Muscle layer of duodenum (tissue), 2 donors: ENCODE measurements around the gene GPR183.

Experiments used
- H3K27ac ChIP-seq: one replicate; pipeline ENCODE4 v1.7.0; 2013; ENCODE audit warnings: mild to moderate bottlenecking, low read length
- H3K27me3 ChIP-seq: one replicate; pipeline ENCODE4 v1.7.0; 2013; ENCODE audit warnings: low read depth, mild to moderate bottlenecking, control low read depth, low read length
- H3K36me3 ChIP-seq, 2 donors: one replicate each; pipeline ENCODE4 v1.7.0; 2013; ENCODE audit warnings: low read length in 2 of 2, control low read depth in 1 of 2, mild to moderate bottlenecking in 1 of 2; ENCODE audit not compliant: insufficient read depth in 2 of 2, control insufficient read depth in 1 of 2
- H3K4me1 ChIP-seq, 2 donors: one replicate each; pipeline ENCODE4 v1.7.0; 2013; ENCODE audit warnings: low read length in 2 of 2, mild to moderate bottlenecking in 2 of 2, control low read depth in 1 of 2, moderate library complexity in 1 of 2; ENCODE audit not compliant: insufficient read depth in 2 of 2, control insufficient read depth in 1 of 2
- H3K4me3 ChIP-seq, 2 donors: one replicate each; pipeline ENCODE4 v1.7.0; 2013; ENCODE audit warnings: low read length in 2 of 2, low read depth in 1 of 2, mild to moderate bottlenecking in 1 of 2
- H3K9me3 ChIP-seq, 2 donors: one replicate each; pipeline ENCODE4 v1.7.0; 2013; ENCODE audit warnings: low read length in 2 of 2, control low read depth in 1 of 2, mild to moderate bottlenecking in 1 of 2; ENCODE audit not compliant: control insufficient read depth in 1 of 2
- donor health status: healthy.

GPR183 gene

DNA sequence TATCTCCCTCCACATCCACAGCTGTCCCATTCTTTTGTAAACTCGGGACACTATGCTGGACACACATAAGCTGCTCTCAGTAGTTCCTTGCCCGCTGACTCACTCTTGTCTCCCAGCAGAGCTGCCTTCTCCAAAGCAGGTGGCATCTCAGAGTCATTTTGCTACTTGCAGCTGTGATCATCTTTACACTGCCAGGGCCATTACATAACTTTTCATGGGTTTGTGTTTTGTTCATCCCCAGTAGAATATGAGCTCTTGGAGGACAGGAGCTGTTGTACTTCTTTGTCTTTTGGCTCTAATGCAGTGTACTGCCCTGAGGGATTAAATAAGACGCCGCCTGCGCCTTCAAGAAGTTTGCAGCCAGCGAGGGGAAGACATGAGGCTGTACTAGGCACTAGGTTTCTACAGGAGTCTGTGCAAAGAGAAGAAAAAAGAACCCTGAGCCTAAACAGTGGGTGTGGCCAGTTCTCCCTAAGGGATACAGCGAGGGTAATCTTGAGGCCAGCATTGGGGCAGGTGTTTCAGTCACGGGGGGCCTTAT lies 40.8 kb upstream of the GPR183 start:
- no peaks in the 10 kb centered on the region for H3K9me3 ChIP-seq
- no peak overlapping the region for H3K27ac ChIP-seq
- no peaks in the 10 kb centered on the region for H3K27me3 ChIP-seq
- no peaks in the 10 kb centered on the region for H3K4me1 ChIP-seq
- peaks cover 7 to 11% of the 10 kb centered on the region in 2 donors for H3K36me3 ChIP-seq
- no peak overlapping the region for H3K4me3 ChIP-seq

DNA sequence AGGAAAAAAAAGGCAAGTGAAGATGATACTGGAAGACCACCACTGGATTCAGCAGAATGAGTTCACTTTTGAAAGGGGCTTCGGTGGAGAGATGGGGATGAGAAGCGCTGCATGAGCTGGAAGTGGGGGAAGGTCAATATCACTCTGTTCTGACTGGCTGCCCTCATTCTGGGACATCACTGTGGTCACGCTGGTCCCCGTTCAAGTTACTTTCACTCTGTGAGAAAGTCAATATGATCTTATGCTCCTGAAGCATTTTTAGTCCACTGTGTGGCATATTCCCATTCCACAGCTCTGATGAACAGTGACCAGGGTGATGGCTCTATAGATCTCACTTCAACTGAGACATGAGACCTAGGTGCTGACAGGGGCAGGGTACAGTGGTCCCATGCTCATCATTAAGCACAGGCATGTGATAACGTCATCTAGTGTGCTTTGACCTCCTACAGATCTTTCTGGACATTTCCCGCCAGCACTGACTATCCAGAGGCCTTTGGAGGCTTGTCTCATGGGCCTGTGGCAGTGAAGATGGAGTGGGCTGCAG lies 40.2 kb upstream of the GPR183 start:
- H3K36me3 ChIP-seq = peaks cover 11 to 17% of the 10 kb centered on the region in 2 donors
- H3K4me1 ChIP-seq = no peaks in the 10 kb centered on the region
- no peak overlapping the region for H3K4me3 ChIP-seq
- no peaks in the 10 kb centered on the region for H3K27me3 ChIP-seq
- H3K9me3 ChIP-seq = no peaks in the 10 kb centered on the region
- no peak overlapping the region for H3K27ac ChIP-seq

DNA sequence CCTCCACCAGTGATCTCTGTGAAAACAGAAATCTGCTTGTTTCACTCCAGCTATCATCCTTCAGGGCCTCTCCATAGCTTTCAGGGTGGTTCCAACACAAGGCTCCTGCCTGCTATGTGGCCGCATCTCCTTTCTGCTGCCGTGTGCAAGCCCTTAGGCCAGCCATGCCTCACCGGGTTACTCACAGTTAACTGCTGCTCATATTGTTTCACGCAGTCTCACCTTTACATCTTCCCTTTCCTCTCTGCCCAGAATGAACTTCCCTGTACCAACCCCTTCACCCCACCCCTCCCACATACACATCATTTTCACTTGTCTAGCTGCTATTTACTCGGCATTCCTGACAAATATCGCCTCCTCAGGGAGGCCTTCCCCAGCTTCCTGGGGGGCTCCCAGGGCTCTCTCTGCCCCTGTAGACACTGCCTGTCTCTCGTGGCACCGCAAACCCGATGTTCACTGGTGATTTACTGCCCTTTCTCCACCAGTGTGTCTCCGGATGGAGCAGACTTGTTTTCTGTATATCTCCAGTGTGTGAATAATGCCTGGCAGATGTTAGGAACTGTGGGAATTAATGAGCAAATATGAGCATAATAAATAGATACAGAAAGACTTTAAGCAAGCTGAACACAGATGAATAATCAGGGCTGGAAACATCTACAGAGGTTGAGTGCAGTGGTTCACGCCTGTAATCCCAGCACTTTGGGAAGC lies 39.3 kb upstream of the GPR183 start:
- H3K4me1 ChIP-seq = no peaks in the 10 kb centered on the region
- peaks cover 16 to 25% of the 10 kb centered on the region in 2 donors for H3K36me3 ChIP-seq
- no peak overlapping the region for H3K4me3 ChIP-seq
- H3K27me3 ChIP-seq = no peaks in the 10 kb centered on the region
- no peak overlapping the region for H3K27ac ChIP-seq
- H3K9me3 ChIP-seq = no peaks in the 10 kb centered on the region

DNA sequence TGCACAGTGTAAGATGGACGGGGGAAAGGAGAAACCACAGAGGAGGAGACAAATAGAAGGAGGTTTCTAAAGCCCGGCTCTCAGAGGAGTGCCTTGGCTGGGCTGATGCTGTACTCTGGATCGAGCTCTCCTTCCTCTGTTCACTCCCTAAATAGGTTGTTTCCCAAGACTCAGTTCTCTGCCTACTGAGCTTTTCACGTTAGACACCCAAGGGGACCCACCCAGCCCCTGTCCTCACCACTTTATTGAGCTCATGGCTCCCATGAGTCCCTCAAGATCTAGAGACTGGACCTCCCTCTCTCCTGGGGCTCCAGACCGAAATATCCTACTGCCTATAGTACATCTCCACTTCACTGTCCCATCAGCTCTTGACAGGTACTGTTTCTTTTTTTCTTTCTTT lies 38.1 kb upstream of the GPR183 start:
- H3K36me3 ChIP-seq = peaks cover 23 to 25% of the 10 kb centered on the region in 2 donors
- H3K27me3 ChIP-seq = no peaks in the 10 kb centered on the region
- H3K4me1 ChIP-seq = no peaks in the 10 kb centered on the region
- H3K9me3 ChIP-seq = no peaks in the 10 kb centered on the region
- no peak overlapping the region for H3K4me3 ChIP-seq
- no peak overlapping the region for H3K27ac ChIP-seq

DNA sequence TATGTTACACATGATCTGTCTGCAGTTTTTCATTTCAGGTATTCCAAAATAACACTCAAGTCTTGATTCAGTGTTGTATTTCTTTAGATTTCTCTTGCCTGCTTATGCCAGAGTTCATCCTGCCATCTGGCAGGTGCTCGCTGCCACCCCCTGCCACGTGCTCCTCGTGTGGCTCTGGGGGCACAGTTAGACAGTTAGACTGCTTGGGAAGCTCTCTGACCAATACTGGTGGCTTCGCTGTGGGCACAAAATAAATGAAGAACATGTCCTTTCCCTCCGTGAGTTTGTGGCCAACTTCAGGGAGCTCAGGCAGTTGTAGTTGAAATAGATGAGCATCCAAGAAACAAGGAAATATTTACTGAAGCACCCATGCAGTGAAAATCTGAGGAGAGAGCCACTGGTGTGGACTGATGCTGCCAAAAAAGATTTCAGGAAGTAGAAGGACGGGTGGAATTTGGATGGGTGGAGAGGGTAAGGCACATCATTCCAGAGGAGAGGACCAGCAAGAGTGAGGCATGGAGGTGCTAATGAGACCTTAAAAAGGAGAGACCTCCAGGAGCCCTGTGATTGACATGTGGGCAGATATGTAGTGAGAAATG lies 37.5 kb upstream of the GPR183 start:
- Histone ChIP-seq H3K9me3 (no peaks in the 10 kb centered on the region), H3K27ac (no peak overlapping the region), H3K4me3 (no peak overlapping the region), H3K4me1 (no peaks in the 10 kb centered on the region), H3K27me3 (no peaks in the 10 kb centered on the region), H3K36me3 (peaks cover 23 to 25% of the 10 kb centered on the region in 2 donors)

DNA sequence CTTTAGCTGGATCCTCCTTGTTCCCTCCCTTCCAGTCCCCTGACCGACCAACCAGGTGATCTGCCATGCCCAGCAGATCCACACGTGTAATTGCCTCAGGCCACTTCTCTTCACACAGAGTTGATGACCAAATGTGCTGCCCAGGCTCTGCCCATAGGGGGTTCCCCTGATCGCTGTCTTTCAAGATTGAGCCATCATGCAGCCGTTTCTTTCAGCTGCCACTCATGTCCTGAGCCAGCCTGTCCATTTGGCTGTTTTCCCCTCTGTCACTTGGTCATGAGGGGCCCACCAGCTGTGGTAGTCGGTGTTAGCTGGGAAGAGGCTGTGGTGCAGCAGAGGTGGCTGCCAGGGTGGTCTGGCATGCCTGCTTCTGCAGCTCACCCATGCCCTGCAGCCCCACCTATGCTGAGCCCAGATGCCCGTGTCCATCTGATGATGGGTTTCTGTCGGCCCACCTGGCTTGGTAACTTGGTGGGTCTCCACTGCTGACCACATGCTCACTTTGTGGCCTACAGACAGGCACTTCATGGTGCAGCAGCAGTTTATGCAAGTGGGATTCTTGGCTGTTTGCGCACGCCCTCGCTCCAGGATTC lies 35.6 kb upstream of the GPR183 start:
- no peaks in the 10 kb centered on the region for H3K4me1 ChIP-seq
- H3K9me3 ChIP-seq = no peaks in the 10 kb centered on the region
- no peaks in the 10 kb centered on the region for H3K27me3 ChIP-seq
- H3K36me3 ChIP-seq = peaks cover 18 to 25% of the 10 kb centered on the region in 2 donors
- H3K4me3 ChIP-seq = no peak overlapping the region
- H3K27ac ChIP-seq = no peak overlapping the region

DNA sequence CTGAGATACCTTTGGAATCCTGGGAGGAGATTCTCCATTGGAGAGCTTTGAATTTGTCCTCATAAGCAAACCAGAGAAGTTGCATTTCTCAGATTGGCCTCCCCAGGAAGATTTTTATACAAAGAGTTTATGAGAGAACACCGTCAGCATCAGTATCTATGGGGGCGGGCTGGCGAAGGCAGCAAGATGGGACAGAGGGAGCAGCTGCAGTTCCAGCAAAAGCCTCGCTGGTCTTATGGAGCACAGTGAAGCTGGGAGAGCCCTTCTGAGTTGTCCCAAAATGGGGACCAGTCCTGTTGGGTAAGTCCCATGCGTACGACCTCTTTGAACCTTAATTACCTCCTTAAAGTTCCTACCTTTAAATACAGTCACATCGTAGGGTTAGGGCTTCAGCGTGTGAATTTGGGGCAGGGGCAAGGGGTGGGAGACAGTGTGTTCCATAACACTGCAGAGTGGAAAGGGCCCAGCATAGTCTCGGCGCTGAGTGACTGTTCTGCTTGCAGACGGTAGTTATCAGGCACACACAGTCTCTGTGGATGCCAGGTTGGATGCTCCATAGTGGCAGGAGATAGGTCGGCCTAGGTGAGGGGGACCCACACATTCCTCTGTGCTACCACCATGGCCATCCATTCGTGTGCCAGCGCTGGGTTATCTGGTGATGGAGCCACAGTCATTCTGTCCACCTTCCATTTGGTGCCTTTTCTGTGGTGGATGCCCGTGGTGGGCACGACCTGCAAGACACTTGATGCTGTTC lies 34.9 kb upstream of the GPR183 start:
- no peaks in the 10 kb centered on the region for H3K27me3 ChIP-seq
- H3K36me3 ChIP-seq = peaks cover 16 to 25% of the 10 kb centered on the region in 2 donors
- no peak overlapping the region for H3K27ac ChIP-seq
- no peaks in the 10 kb centered on the region for H3K4me1 ChIP-seq
- no peaks in the 10 kb centered on the region for H3K9me3 ChIP-seq
- H3K4me3 ChIP-seq = no peak overlapping the region

DNA sequence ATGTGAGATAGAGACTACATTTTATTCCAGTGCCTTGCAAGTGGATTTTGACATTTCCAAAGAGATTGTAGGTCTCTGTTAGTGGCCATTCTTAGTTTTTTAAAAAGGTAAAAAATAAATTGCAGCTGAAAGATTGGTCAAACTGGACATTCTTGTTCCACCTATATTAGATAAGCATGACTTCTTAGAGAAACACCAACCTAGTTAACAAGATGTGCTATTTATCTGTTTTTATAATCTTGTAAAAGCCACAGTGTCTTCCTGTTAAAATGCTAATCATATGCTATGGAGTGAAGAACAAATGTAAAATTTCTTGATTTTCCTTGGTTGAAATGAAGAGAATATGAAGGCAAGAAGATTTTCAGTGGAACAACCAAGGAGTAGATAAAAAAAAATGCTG lies 33.4 kb upstream of the GPR183 start:
- no peaks in the 10 kb centered on the region for H3K4me1 ChIP-seq
- H3K9me3 ChIP-seq = no peaks in the 10 kb centered on the region
- H3K27ac ChIP-seq = no peak overlapping the region
- H3K4me3 ChIP-seq = no peak overlapping the region
- no peaks in the 10 kb centered on the region for H3K27me3 ChIP-seq
- H3K36me3 ChIP-seq = peaks cover 16 to 25% of the 10 kb centered on the region in 2 donors

DNA sequence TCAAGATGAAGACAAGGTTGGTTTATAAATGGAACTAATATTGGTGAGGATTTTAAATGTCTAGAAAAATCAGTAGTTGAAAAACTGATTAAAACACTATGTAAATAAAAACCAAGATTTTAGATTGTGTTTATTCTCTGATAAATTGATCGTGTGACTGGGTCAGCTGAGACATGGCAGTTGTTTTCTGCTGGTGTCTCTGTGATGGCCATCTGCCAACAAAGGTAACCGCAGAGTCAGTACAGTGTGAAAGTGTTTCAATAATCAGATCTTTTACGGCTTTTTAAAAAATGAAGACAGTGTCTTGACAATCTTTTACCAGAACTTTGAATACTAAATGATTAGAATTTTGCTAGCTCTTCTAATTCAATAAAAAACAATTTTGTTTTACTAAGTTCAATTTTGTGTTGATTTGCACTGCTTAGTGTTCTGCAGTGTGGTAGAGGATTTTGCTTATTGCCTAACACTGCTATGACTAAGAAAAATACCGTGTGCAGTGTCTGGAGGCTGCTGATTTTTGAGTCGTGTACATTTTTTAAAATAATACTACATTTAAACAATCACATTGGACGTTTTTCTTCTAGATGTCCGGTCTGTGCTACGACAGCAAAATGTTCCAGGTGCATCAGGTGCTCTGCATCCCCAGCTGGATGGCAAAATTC lies 32.7 kb upstream of the GPR183 start:
- H3K4me1 ChIP-seq = no peaks in the 10 kb centered on the region
- H3K36me3 ChIP-seq = peaks cover 16 to 25% of the 10 kb centered on the region in 2 donors
- H3K27ac ChIP-seq = no peak overlapping the region
- H3K4me3 ChIP-seq = no peak overlapping the region
- H3K27me3 ChIP-seq = no peaks in the 10 kb centered on the region
- no peaks in the 10 kb centered on the region for H3K9me3 ChIP-seq

DNA sequence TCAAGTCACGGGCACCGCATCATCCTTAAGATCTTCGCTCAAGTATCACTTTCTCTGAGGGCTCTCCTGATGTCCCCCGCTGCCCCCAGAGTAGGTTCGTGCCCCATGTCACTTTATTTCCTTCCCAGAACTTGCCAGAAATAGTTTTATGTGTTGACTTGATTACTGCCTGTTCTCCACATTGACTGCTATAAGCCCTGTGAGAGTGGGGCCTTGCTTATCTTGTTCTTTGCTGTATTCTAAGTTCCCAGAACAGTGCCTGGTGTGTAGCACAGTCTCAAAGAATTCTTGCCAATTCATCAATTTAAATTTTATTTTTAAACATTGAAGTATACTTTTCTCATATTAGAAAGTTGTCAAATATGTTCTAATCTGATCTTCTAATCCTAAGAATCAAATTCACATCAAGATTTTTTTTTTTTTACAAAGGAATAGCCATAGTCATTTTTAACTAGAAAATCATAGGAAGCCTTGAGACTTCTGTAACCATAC lies 32.1 kb upstream of the GPR183 start:
- Histone ChIP-seq H3K36me3 (peaks cover 16 to 25% of the 10 kb centered on the region in 2 donors), H3K4me1 (no peaks in the 10 kb centered on the region), H3K27ac (no peak overlapping the region), H3K9me3 (no peaks in the 10 kb centered on the region), H3K27me3 (no peaks in the 10 kb centered on the region), H3K4me3 (no peak overlapping the region)
